ENCODE results near the gene ALG2.

GRCh38 chr9:99211746-99212145 lies 10.0 kb downstream of the ALG2 start:
- no peak for TF ChIP-seq CTCF (IDR thresholded peaks at IDR 0.05)
- TF ChIP-seq POLR2A (IDR thresholded peaks at IDR 0.05): no peak

All from gastroesophageal sphincter (tissue), 3 donors.